Stimulated activated CD8-positive, alpha-beta memory T cell treated with anti-CD3 and anti-CD28 coated beads, Interleukin-7, amount 100 ng/mL, for 4 hours (primary cell): ENCODE results near the gene ATG16L2.

ENCODE experiments used
- DNase-seq, 2 donors: peaks; one replicate each; pipeline ENCODE4 v3.0.0-alpha.2; 2020; ENCODE audit warnings: low read depth in 2 of 2

The ATG16L2 gene

GRCh38 chr11:72814286-72815109 lies at the start of gene ATG16L2:
TSS of gene ATG16L2 (plus strand) at chr11:72814411. CDS start at chr11:72814446, 35 bp downstream.
- peak; percentile 74 to 88 for DNase-seq

GRCh38 chr11:72764503-72764902 lies 49.7 kb upstream of the ATG16L2 start:
- DNase-seq = no peak

GRCh38 chr11:72766152-72766902 lies 47.9 kb upstream of the ATG16L2 start:
- no peak for DNase-seq

- no peak for DNase-seq
Observed at GRCh38 chr11:72767203-72768062, 46.8 kb upstream of the ATG16L2 start.

GRCh38 chr11:72768581-72768980 lies 45.6 kb upstream of the ATG16L2 start:
- no peak for DNase-seq

GRCh38 chr11:72769680-72770079 lies 44.5 kb upstream of the ATG16L2 start:
- no peak for DNase-seq

GRCh38 chr11:72770799-72771198 lies 43.4 kb upstream of the ATG16L2 start:
- DNase-seq = no peak

GRCh38 chr11:72771507-72771906 lies 42.7 kb upstream of the ATG16L2 start:
- no peak for DNase-seq

- no peak for DNase-seq
Observed at GRCh38 chr11:72772059-72772458, 42.2 kb upstream of the ATG16L2 start.

GRCh38 chr11:72773291-72773690 lies 40.9 kb upstream of the ATG16L2 start:
- no peak for DNase-seq

GRCh38 chr11:72773696-72774095 lies 40.5 kb upstream of the ATG16L2 start:
- no peak for DNase-seq

GRCh38 chr11:72774499-72774898 lies 39.7 kb upstream of the ATG16L2 start:
- no peak for DNase-seq

- no peak for DNase-seq
Observed at GRCh38 chr11:72775288-72776110, 38.7 kb upstream of the ATG16L2 start.

GRCh38 chr11:72776117-72776843 lies 37.9 kb upstream of the ATG16L2 start:
- DNase-seq = no peak

GRCh38 chr11:72776844-72777754 lies 37.1 kb upstream of the ATG16L2 start:
- DNase-seq = no peak

GRCh38 chr11:72777755-72778278 lies 36.4 kb upstream of the ATG16L2 start:
- DNase-seq = no peak

- no peak for DNase-seq
Observed at GRCh38 chr11:72778535-72779494, 35.4 kb upstream of the ATG16L2 start.
